ENCODE data around the gene MOXD1.

The MOXD1 gene

GRCh38 chr6:132411296-132411695 lies 10.0 kb upstream of the MOXD1 start:
- CTCF ChIA-PET, result interaction anchor here (2.3 kb wide), 1 partner anchor 132 kb away, joined by 6 read pairs; no protein-coding TSS in a partner anchor
- peaks cover 3% of the 10 kb centered on the region for H3K27me3 Mint-ChIP-seq
- H3K4me1 Mint-ChIP-seq, result no peaks in the 10 kb centered on the region

GRCh38 chr6:132410830-132411229 lies 9.6 kb upstream of the MOXD1 start:
- no peaks in the 10 kb centered on the region for H3K36me3 Mint-ChIP-seq
- CTCF ChIA-PET, result no interaction called here

More at GRCh38 chr6:132411296-132411695, 10.0 kb upstream of the MOXD1 start:
- Mint-ChIP-seq H3K27ac (no peak overlapping the region), H3K9me3 (no peaks in the 10 kb centered on the region), H3K4me3 (no peak overlapping the region), H3K36me3 (no peaks in the 10 kb centered on the region)
- no peak for DNase-seq

GRCh38 chr6:132405143-132405915 lies 4.1 kb upstream of the MOXD1 start:
- Mint-ChIP-seq H3K4me1 (peaks cover 7% of the 10 kb centered on the region), H3K4me3 (no peak overlapping the region), H3K27me3 (peaks cover 38% of the 10 kb centered on the region), H3K36me3 (no peaks in the 10 kb centered on the region), H3K9me3 (no peaks in the 10 kb centered on the region), H3K27ac (no peak overlapping the region)
- DNase-seq, result no peak
- CTCF ChIA-PET, result interaction anchor here (0.8 to 1.1 kb wide), 2 partner anchors 11 to 125 kb away, joined by 3 read pairs; no protein-coding TSS in a partner anchor

More at GRCh38 chr6:132410830-132411229, 9.6 kb upstream of the MOXD1 start:
- Mint-ChIP-seq H3K4me1 (no peaks in the 10 kb centered on the region), H3K27ac (no peak overlapping the region), H3K4me3 (no peak overlapping the region), H3K9me3 (no peaks in the 10 kb centered on the region), H3K27me3 (peaks cover 3% of the 10 kb centered on the region)
- no peak for DNase-seq

- Mint-ChIP-seq H3K27ac (no peak overlapping the region), H3K9me3 (no peaks in the 10 kb centered on the region), H3K36me3 (no peaks in the 10 kb centered on the region), H3K4me3 (no peak overlapping the region), H3K27me3 (peaks cover 44% of the 10 kb centered on the region), H3K4me1 (peaks cover 7% of the 10 kb centered on the region)
- no peak for DNase-seq
- CTCF ChIA-PET, result interaction anchor here (0.8 to 1.1 kb wide), 2 partner anchors 10 to 125 kb away, joined by 3 read pairs; no protein-coding TSS in a partner anchor
Observed at GRCh38 chr6:132404736-132405135, 3.5 kb upstream of the MOXD1 start.

- Mint-ChIP-seq H3K27me3 (peaks cover 45% of the 10 kb centered on the region), H3K4me1 (peaks cover 7% of the 10 kb centered on the region), H3K4me3 (no peak overlapping the region), H3K36me3 (no peaks in the 10 kb centered on the region), H3K9me3 (no peaks in the 10 kb centered on the region), H3K27ac (no peak overlapping the region)
- CTCF ChIA-PET, result no interaction called here
- no peak for DNase-seq
Observed at GRCh38 chr6:132404330-132404729, 3.1 kb upstream of the MOXD1 start.

GRCh38 chr6:132401618-132402285 lies 477 bp upstream of the MOXD1 start:
- no peak for DNase-seq
- H3K27ac Mint-ChIP-seq, result no peak overlapping the region
- H3K36me3 Mint-ChIP-seq, result no peaks in the 10 kb centered on the region
- peaks cover 7% of the 10 kb centered on the region for H3K4me1 Mint-ChIP-seq
- CTCF ChIA-PET, result no interaction called here
- H3K9me3 Mint-ChIP-seq, result no peaks in the 10 kb centered on the region
- peaks cover 51% of the 10 kb centered on the region for H3K27me3 Mint-ChIP-seq
- H3K4me3 Mint-ChIP-seq, result no peak overlapping the region

GRCh38 chr6:132400555-132400882 lies 756 bp downstream of the MOXD1 start:
- no peak for DNase-seq
- Mint-ChIP-seq H3K27me3 (peaks cover 51% of the 10 kb centered on the region), H3K9me3 (no peaks in the 10 kb centered on the region), H3K4me3 (peak overlapping the region; percentile 35), H3K27ac (no peak overlapping the region), H3K4me1 (peaks cover 7% of the 10 kb centered on the region), H3K36me3 (no peaks in the 10 kb centered on the region)
- CTCF ChIA-PET, result no interaction called here

GRCh38 chr6:132399376-132400074 lies 1.8 kb downstream of the MOXD1 start:
- no peak overlapping the region for H3K27ac Mint-ChIP-seq
- peaks cover 51% of the 10 kb centered on the region for H3K27me3 Mint-ChIP-seq
- no peaks in the 10 kb centered on the region for H3K36me3 Mint-ChIP-seq
- no peak for DNase-seq
- peaks cover 7% of the 10 kb centered on the region for H3K4me1 Mint-ChIP-seq
- no peak overlapping the region for H3K4me3 Mint-ChIP-seq
- CTCF ChIA-PET, result no interaction called here
- peaks cover 6% of the 10 kb centered on the region for H3K9me3 Mint-ChIP-seq

GRCh38 chr6:132395015-132395597 lies 6.2 kb downstream of the MOXD1 start:
- Mint-ChIP-seq H3K27ac (no peak overlapping the region), H3K36me3 (no peaks in the 10 kb centered on the region), H3K4me3 (no peak overlapping the region), H3K9me3 (peaks cover 12% of the 10 kb centered on the region), H3K27me3 (peaks cover 11% of the 10 kb centered on the region), H3K4me1 (no peaks in the 10 kb centered on the region)
- DNase-seq, result no peak
- CTCF ChIA-PET, result interaction anchor here (1.0 to 2.8 kb wide), 2 partner anchors 10 to 115 kb away, joined by 3 to 8 read pairs; no protein-coding TSS in a partner anchor

GRCh38 chr6:132392792-132393191 lies 8.5 kb downstream of the MOXD1 start:
- peaks cover 7% of the 10 kb centered on the region for H3K27me3 Mint-ChIP-seq
- H3K36me3 Mint-ChIP-seq, result no peaks in the 10 kb centered on the region
- peaks cover 12% of the 10 kb centered on the region for H3K9me3 Mint-ChIP-seq
- H3K4me1 Mint-ChIP-seq, result no peaks in the 10 kb centered on the region
- CTCF ChIA-PET, result interaction anchor here (1.7 kb wide), 1 partner anchor 91 kb away, joined by 5 read pairs; no protein-coding TSS in a partner anchor
- no peak for DNase-seq
- H3K27ac Mint-ChIP-seq, result no peak overlapping the region
- H3K4me3 Mint-ChIP-seq, result no peak overlapping the region

- Mint-ChIP-seq H3K27me3 (peaks cover 3% of the 10 kb centered on the region), H3K4me1 (no peaks in the 10 kb centered on the region)
Observed at GRCh38 chr6:132392270-132392646, 9.0 kb downstream of the MOXD1 start.

GRCh38 chr6:132391391-132392269 lies 9.6 kb downstream of the MOXD1 start:
- no peaks in the 10 kb centered on the region for H3K36me3 Mint-ChIP-seq
- H3K4me1 Mint-ChIP-seq, result no peaks in the 10 kb centered on the region
- no peak overlapping the region for H3K4me3 Mint-ChIP-seq
- H3K27me3 Mint-ChIP-seq, result no peaks in the 10 kb centered on the region
- CTCF ChIA-PET, result interaction anchor here (1.7 kb wide), 1 partner anchor 90 kb away, joined by 5 read pairs; no protein-coding TSS in a partner anchor
- DNase-seq, result no peak
- no peak overlapping the region for H3K27ac Mint-ChIP-seq
- peaks cover 12% of the 10 kb centered on the region for H3K9me3 Mint-ChIP-seq

More at GRCh38 chr6:132392270-132392646, 9.0 kb downstream of the MOXD1 start:
- CTCF ChIA-PET, result interaction anchor here (1.7 kb wide), 1 partner anchor 91 kb away, joined by 5 read pairs; no protein-coding TSS in a partner anchor
- Mint-ChIP-seq H3K27ac (no peak overlapping the region), H3K4me3 (no peak overlapping the region), H3K9me3 (peaks cover 12% of the 10 kb centered on the region), H3K36me3 (no peaks in the 10 kb centered on the region)
- no peak for DNase-seq

GRCh38 chr6:132390451-132390850 lies 10.8 kb downstream of the MOXD1 start:
- Mint-ChIP-seq H3K36me3 (no peaks in the 10 kb centered on the region), H3K4me3 (no peak overlapping the region), H3K9me3 (peaks cover 12% of the 10 kb centered on the region), H3K4me1 (no peaks in the 10 kb centered on the region), H3K27ac (no peak overlapping the region), H3K27me3 (no peaks in the 10 kb centered on the region)
- no peak for DNase-seq
- CTCF ChIA-PET, result no interaction called here

All from activated naive CD4-positive, alpha-beta T cell treated with anti-CD3 and anti-CD28 coated beads, Interleukin-2, amount 10 ng/mL, durations not matched to agents 7 days and 5 days (primary cell).